Keratinocyte (primary cell): ENCODE results near the gene HOXB7.

Source experiments
- EZH2 ChIP-seq: IDR thresholded peaks from one replicate; pipeline ENCODE4 v1.6.1; 2012; ENCODE audit warnings: inconsistent platforms, mild to moderate bottlenecking, low read length, moderate library complexity
- TF ChIP-seq, protein P1 (sequence below), 3 experiments: IDR thresholded peaks in 1 of 3; conservative IDR thresholded peaks in 1 of 3; optimal IDR thresholded peaks in 1 of 3; 2 replicates in 2 of 3; 3 replicates in 1 of 3; pipeline versions ENCODE3 to v1.5.1; 2011; ENCODE audit warnings: low read length in 3 of 3, mild to moderate bottlenecking in 3 of 3, moderate library complexity in 2 of 3, control low read depth in 1 of 3, inconsistent platforms in 1 of 3; ENCODE audit not compliant: insufficient read depth in 2 of 3; ENCODE audit errors: extremely low read depth in 1 of 3

DNA sequence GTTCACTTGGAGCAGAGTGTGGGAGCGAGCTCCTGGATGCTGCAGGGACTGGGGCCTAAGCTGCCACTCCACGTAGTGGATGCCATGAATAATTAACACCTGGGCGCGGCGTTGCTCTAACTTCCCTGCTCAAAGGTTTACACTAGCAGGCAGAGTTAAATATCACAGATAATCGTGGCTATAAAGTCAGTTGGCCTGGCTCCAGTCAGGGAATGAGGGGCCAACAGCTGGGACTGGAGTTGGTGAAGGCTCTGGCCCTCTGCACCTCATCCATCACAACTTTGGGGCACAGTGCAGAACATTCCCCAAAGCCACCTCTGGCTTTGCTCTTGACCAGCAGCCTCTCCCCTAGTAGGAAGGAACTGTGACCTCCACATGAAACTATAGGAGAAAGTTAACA, 43.6 kb downstream of the HOXB7 start:
- TF ChIP-seq, protein P1, sequence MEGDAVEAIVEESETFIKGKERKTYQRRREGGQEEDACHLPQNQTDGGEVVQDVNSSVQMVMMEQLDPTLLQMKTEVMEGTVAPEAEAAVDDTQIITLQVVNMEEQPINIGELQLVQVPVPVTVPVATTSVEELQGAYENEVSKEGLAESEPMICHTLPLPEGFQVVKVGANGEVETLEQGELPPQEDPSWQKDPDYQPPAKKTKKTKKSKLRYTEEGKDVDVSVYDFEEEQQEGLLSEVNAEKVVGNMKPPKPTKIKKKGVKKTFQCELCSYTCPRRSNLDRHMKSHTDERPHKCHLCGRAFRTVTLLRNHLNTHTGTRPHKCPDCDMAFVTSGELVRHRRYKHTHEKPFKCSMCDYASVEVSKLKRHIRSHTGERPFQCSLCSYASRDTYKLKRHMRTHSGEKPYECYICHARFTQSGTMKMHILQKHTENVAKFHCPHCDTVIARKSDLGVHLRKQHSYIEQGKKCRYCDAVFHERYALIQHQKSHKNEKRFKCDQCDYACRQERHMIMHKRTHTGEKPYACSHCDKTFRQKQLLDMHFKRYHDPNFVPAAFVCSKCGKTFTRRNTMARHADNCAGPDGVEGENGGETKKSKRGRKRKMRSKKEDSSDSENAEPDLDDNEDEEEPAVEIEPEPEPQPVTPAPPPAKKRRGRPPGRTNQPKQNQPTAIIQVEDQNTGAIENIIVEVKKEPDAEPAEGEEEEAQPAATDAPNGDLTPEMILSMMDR (optimal IDR thresholded peaks at IDR 0.05 in 1 of 3, IDR thresholded peaks at IDR 0.05 in 1 of 3, conservative IDR thresholded peaks at IDR 0.05 in 1 of 3; ENCODE audit: extremely low read depth in 1 of 3, insufficient read depth in 2 of 3, low read length in 3 of 3), result no peak
- TF ChIP-seq EZH2, result no peak
